NCI-H1694 treated with DMSO at 0.1 percent for 48 hours (cell line): Measurements from ENCODE around the gene BMERB1.
"Not testable (repeated sequence)": the region's sequence is repeated elsewhere in the genome, so short reads cannot be mapped to it uniquely, and the experiment has no call there.

Experiments used
- DNase-seq: peaks from one replicate; lab custom pipeline; 2025; lab: John Stamatoyannopoulos, UW

Gene BMERB1

GRCh38 chr16:15425861-15426260, 8.5 kb upstream of the BMERB1 start:
- no peak for DNase-seq

- DNase-seq, result no peak
Measured at GRCh38 chr16:15426796-15427195, 7.6 kb upstream of the BMERB1 start.

DNA sequence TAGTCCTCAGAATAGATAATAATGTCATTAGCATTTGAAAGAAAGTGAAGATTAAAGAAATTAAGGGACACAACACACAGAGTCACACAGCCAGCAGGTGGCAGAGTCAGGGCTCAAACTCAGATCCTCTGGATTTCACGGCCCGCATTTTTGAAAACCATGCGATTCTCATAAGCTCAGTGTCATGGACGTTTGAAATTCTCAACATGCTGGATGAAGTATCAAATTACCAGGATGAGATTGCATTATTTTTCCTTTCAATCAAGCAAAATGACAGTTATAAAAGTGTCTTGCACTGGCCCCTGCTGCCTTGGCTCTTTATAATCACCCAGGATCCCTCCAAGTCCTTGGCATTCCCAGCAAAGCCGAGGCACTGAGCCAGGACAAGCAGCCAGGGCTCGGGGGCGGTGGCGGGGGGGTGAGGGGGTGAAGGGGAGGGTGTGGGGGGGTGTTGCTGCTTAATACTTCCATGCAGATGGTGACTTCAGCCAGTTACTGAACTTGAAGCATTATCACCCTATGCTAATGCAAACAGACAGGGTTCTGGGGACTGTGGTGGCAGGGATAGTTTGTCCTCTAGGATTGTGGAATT, 6.6 kb upstream of the BMERB1 start:
- DNase-seq, result peak; percentile 63

DNA sequence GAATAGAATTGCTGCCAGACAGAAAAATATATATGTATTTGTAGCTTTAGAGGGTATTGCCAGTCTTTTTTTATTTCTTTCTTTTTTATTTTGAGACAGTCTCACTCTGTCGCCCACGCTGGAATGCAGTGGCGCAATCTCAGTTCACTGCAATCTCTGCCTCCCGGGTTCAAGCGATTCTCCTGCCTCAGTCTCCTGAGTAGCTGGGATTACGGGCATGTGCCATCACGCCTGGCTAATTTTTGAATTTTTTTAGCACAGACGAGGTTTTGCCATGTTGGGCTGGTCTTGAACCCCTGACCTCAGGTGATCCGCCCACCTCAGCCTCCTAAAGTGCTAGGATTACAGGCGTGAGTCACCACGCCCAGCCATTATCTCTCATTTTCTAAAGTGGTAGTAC, 3.5 kb upstream of the BMERB1 start:
- DNase-seq, result not testable (repeated sequence)

- no peak for DNase-seq
Measured at GRCh38 chr16:15434079-15434424, 336 bp upstream of the BMERB1 start.

DNA sequence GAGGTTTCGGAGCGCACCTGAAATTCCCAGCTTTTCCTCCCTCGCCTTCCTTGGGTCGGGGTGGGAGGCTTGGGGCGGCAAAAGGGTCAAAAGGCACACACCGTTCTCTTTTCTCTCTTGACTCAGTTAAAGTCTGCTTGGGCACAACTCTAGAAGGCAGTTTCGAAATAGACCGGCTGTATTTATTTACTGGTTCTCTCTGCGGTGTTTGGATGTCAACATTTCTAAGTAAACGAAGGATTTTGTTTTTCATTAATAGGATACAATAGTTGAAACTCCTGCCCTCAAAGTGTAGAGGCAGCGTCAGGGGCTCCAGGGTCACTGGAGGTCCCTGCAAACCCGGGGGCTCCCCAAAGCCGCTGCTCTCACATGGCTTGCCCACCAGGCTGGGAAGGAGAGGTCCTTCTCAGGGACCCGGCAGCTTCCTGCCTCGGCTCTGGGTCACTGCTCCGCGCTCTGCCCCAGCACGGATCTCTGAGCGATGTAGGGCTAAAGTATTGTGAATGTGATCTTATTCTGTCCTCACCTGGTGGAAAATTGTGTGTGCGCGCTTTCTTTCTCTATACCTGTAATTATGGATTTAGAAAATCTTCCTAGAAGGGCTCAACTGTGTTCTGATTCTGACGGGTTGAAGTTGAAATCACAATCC, 952 bp downstream of the BMERB1 start:
- no peak for DNase-seq

DNA sequence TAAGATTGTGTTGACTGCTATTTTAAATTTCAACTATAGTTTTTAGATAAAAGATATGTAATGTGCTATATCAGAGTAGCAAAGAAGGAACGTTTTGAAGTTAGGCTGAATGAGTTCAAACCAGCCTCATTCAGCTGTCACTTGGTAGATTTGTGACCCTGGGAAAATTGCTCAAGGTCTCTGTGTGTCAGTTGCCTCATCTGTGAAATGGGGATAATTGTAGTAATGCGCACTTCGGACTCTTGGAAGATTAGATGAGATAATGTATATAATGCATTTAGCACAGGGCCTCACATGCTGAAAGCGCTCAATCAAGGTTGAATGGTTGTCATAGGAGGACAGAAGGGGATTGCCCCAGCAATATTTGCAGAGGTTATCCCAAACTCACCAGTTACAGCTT, 4.7 kb downstream of the BMERB1 start:
- no peak for DNase-seq

GRCh38 chr16:15439521-15439920, 5.1 kb downstream of the BMERB1 start:
- no peak for DNase-seq

DNA sequence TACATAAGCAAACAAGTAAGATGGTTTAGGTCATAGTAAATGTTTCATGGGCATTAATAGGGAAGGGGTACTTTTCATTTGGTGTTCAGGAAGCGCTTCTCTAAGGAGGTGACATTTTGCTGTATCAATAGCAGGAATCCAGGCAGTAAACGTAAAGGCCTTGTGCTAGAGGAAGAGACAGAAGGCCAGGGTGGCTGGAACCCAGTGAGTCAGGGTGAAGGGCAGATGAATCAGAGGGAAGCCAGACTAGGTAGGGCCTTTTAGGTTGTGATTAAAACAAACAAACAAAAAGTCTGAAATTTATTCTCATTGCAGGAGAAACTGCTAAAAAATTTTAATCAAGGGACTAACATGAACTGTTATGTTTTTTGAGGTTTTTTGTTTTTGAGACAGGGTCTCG, 6.5 kb downstream of the BMERB1 start:
- DNase-seq, result no peak

DNA sequence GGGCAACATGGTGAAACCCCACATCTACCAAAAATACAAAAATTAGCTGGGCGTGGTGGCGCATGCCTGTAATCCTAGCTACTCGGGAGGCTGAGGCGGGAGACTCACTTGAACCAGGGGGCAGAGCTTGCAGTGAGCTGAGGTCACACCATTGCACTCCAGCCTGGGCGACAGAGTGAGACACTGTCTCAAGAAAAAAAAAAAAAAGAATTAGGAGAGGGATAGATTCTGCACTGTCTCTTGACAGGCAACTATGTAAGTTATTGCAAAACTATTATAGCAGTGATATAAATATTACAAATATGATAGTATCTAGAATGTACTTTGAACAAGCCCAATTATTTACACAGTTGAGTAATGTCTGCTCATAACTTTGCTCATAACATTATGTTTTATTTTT, 7.8 kb downstream of the BMERB1 start:
- DNase-seq, result not testable (repeated sequence)

GRCh38 chr16:15443753-15444152, 9.4 kb downstream of the BMERB1 start:
- no peak for DNase-seq

- DNase-seq, result no peak
Measured at GRCh38 chr16:15444264-15444663, 9.9 kb downstream of the BMERB1 start.

GRCh38 chr16:15445450-15445849, 11.1 kb downstream of the BMERB1 start:
- DNase-seq, result no peak

GRCh38 chr16:15446901-15447300, 12.5 kb downstream of the BMERB1 start:
- DNase-seq, result no peak

GRCh38 chr16:15450624-15451023, 16.2 kb downstream of the BMERB1 start:
- DNase-seq, result no peak

- DNase-seq, result no peak
Measured at GRCh38 chr16:15451098-15451731, 16.8 kb downstream of the BMERB1 start.

DNA sequence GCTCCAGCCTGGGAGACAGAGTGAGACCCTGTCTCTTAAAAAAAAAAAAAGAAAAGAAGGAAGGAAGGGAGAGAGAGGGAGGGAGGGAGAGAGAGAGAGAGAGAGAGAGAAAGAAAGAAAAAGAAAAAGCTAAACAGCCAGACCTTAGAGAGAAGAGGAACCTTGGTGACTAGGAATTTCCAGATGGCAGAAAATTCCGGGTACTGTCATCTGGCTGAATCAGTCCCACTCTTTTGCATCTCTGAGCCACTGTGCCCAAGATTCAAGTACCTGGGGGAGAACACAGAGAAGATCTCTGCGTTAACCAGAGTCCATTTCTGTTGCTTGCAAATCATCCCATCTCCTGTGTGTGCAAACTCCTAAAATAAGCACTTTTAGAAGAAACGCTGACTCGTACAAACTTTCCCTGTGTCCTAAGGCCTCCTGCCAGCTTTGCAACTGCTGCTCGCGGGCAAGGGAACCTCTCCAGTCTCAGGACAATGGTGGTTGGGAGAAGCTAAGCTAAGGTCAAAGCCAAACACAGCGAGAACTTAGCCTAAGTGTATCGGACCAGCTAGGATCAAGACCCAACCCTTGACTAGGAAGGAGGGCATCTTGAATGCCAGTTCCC, 18.0 kb downstream of the BMERB1 start:
- no peak for DNase-seq

GRCh38 chr16:15453296-15453695, 18.9 kb downstream of the BMERB1 start:
- not testable (repeated sequence) for DNase-seq

DNA sequence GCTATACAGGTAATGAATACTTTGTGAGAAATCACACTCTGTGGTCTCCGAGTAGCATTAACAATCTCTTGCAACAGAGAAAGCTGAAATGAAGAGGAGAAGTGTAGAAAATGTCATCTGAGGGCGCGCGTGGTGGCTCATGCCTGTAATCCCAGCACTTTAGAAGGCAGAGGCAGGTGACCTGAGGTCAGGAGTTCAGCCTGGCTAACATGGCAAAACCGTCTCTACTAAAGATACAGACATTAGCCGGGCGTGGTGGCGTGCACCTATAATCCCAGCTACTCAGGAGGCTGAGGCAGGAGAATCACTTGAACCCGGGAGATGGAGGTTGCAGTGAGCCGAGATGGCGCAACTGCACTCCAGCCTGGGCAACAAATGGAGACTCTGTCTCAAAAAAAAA, 20.5 kb downstream of the BMERB1 start:
- not testable (repeated sequence) for DNase-seq

GRCh38 chr16:15457400-15457799, 23.0 kb downstream of the BMERB1 start:
- no peak for DNase-seq

DNA sequence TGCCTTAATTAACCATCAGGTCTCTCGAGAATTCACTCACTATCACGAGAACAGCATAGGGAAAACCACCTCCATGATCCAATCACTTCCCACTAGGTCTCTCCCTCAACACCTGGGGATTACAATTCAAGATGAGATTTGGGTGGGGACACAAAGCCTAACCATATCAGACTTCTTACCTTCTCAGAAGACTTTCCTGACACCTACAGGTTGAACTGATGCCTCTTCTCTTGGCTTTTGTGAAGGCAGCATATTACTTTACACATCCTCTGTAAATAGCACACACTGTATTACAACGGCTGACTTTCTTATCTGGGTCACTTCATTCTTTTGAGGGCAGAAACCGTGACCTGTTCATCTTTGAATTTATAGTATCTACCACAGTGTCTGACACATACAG, 23.6 kb downstream of the BMERB1 start:
- no peak for DNase-seq

- no peak for DNase-seq
Measured at GRCh38 chr16:15459791-15460190, 25.4 kb downstream of the BMERB1 start.

DNA sequence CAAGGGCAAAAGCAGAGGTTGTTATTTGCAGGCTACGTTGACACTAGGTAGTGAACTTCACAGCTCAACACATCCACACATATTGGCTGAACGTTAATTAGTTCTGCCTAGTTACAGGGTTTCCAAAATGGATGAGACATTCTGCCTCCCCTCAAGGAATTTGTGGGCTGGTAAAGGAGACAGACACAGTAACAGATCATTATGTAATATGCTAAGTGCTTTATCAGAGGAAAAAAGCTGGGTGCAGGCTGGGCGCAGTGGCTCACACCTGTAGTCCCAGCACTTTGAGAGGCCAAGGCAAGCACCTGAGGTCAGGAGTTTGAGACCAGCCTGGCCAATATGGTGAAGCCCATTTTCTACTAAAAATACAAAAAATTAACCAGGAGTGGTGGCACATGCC, 26.2 kb downstream of the BMERB1 start:
- DNase-seq, result no peak
